PC-9 (cell line): ENCODE measurements around the gene EVX1. TPM values are rescaled to one million over a fixed set of nuclear protein-coding genes. Genes with fewer than 3 reads are reported as not detected.

ENCODE experiments used
- BruUV-seq: library from RNA; stranded (reverse); fragments of 400-500 nt; replicated peaks from 2 replicates; lab custom pipeline; 2021; lab: Mats Ljungman, UMichigan
- CTCF ChIA-PET: fragments of 300-600 bp; sonication (Branson Sonifier 250); formaldehyde crosslinking; loops from one replicate; lab custom pipeline; 2022; ENCODE audit warnings: antibody characterized with exemption; lab: Charles Lee
- POLR2A ChIA-PET: fragments of 300-600 bp; sonication (Branson Sonifier 250); formaldehyde crosslinking; loops from one replicate; lab custom pipeline; 2022; ENCODE audit warnings: antibody characterized with exemption; ENCODE audit not compliant: unreplicated experiment; lab: Charles Lee
- DNase-seq, 2 experiments: peaks; one replicate each; pipeline versions ENCODE4 v3.0.0 to v3.0.0-alpha.2; 2015 to 2022; ENCODE audit warnings: mixed read lengths in 1 of 2
- H2AFZ ChIP-seq: fragments of 200-600 bp; sonication (generic); 2 replicates; pipeline ENCODE4 v1.8.1; 2017; ENCODE audit warnings: antibody characterized with exemption
- H3F3A ChIP-seq: fragments of 200-600 bp; sonication (generic); 2 replicates; pipeline ENCODE4 v1.8.1; 2017; ENCODE audit warnings: antibody characterized with exemption, mild to moderate bottlenecking, low read depth; ENCODE audit not compliant: insufficient read depth
- H3K27ac ChIP-seq: fragments of 200-600 bp; sonication (generic); 2 replicates; pipeline ENCODE4 v1.6.1; 2016; ENCODE audit warnings: mixed run types
- H3K27me3 ChIP-seq: fragments of 200-600 bp; sonication (generic); 2 replicates; pipeline ENCODE4 v1.6.1; 2016; ENCODE audit warnings: low read depth, mixed run types; ENCODE audit not compliant: insufficient read depth
- H3K36me3 ChIP-seq: fragments of 200-600 bp; sonication (generic); 2 replicates; pipeline ENCODE4 v1.6.1; 2016; ENCODE audit warnings: low read depth, mixed run types
- H3K4me1 ChIP-seq: fragments of 200-600 bp; sonication (generic); replicated peaks from 2 replicates; pipeline ENCODE4 v1.6.1; 2016; ENCODE audit warnings: mixed run types; ENCODE audit not compliant: insufficient read depth
- H3K4me2 ChIP-seq: fragments of 200-600 bp; sonication (generic); 2 replicates; pipeline ENCODE4 v1.6.1; 2017; ENCODE audit warnings: mixed run types
- H3K4me3 ChIP-seq: fragments of 200-600 bp; sonication (generic); 2 replicates; pipeline ENCODE4 v1.6.1; 2016; ENCODE audit warnings: mixed run types
- H3K79me2 ChIP-seq: fragments of 200-600 bp; sonication (generic); 2 replicates; pipeline ENCODE4 v1.6.1; 2017; ENCODE audit warnings: low read depth, mixed run types
- H3K9me2 ChIP-seq: fragments of 200-600 bp; sonication (generic); 2 replicates; pipeline ENCODE4 v1.8.1; 2017; ENCODE audit warnings: mild to moderate bottlenecking; ENCODE audit not compliant: insufficient read depth
- H3K9me3 ChIP-seq: fragments of 200-600 bp; sonication (generic); 2 replicates; pipeline ENCODE4 v1.8.1; 2016; ENCODE audit warnings: low read depth; ENCODE audit not compliant: insufficient read depth
- H4K20me1 ChIP-seq: fragments of 200-600 bp; sonication (generic); 2 replicates; pipeline ENCODE4 v1.8.1; 2017; ENCODE audit not compliant: insufficient read depth
- EZH2 ChIP-seq: fragments of 200-600 bp; sonication (generic); IDR thresholded peaks from 2 replicates; pipeline ENCODE4 v1.8.0; 2017; ENCODE audit warnings: antibody characterized with exemption, low read depth
- intact Hi-C: fragments of 100-400 bp; cut with micrococcal nuclease; formaldehyde crosslinking; loops from one replicate; pipeline ENCODE4 v1.10.0; 2022; ENCODE audit not compliant: unreplicated experiment
- total RNA-seq: library from RNA; stranded (reverse); gene quantifications from 2 replicates; pipeline ENCODE4 v1.2.3, GENCODE V29; 2021
- TF ChIP-seq, protein P1 (sequence below): fragments of 200-600 bp; sonication (generic); conservative IDR thresholded peaks from 2 replicates; pipeline ENCODE4 v1.6.1; 2017; ENCODE audit warnings: mixed run types, antibody characterized with exemption, mild to moderate bottlenecking, moderate library complexity

Gene EVX1
- total RNA-seq, 1 experiment from 2014 or later = not detected

GRCh38 chr7:27247000-27247399 lies 4.4 kb downstream of the EVX1 start:
- POLR2A ChIA-PET = interaction anchor here (0.5 kb wide), 1 partner anchor 415 kb away, joined by 6 read pairs; no protein-coding TSS in a partner anchor
- CTCF ChIA-PET = interaction anchor here (0.7 kb wide), 1 partner anchor 176 kb away, joined by 4 read pairs; no protein-coding TSS in a partner anchor

GRCh38 chr7:27247452-27248426 lies 5.1 kb downstream of the EVX1 start:
- no peaks in the 10 kb centered on the region for H4K20me1 ChIP-seq
- no TSS peak for BruUV-seq
- H3K36me3 ChIP-seq = no peaks in the 10 kb centered on the region
- peaks cover 33% of the 10 kb centered on the region; the same call in 1 of the 2 replicates for H3K27me3 ChIP-seq
- H2AFZ ChIP-seq = no peak overlapping the region
- H3K9me3 ChIP-seq = no peaks in the 10 kb centered on the region
- no peak overlapping the region for H3K4me3 ChIP-seq
- H3K27ac ChIP-seq = no peak overlapping the region
- no peak for DNase-seq
- POLR2A ChIA-PET = interaction anchor here (0.5 kb wide), 1 partner anchor 416 kb away, joined by 6 read pairs; no protein-coding TSS in a partner anchor
- H3K9me2 ChIP-seq = no peaks in the 10 kb centered on the region
- H3K4me2 ChIP-seq = no peak overlapping the region
- CTCF ChIA-PET = interaction anchor here (0.6 to 0.7 kb wide), 2 partner anchors 50 to 176 kb away, joined by 4 to 5 read pairs; no protein-coding TSS in a partner anchor
- no peaks in the 10 kb centered on the region for H3K4me1 ChIP-seq
- H3K79me2 ChIP-seq = no peaks in the 10 kb centered on the region
- no peaks in the 10 kb centered on the region for H3F3A ChIP-seq
- TF ChIP-seq, protein P1, sequence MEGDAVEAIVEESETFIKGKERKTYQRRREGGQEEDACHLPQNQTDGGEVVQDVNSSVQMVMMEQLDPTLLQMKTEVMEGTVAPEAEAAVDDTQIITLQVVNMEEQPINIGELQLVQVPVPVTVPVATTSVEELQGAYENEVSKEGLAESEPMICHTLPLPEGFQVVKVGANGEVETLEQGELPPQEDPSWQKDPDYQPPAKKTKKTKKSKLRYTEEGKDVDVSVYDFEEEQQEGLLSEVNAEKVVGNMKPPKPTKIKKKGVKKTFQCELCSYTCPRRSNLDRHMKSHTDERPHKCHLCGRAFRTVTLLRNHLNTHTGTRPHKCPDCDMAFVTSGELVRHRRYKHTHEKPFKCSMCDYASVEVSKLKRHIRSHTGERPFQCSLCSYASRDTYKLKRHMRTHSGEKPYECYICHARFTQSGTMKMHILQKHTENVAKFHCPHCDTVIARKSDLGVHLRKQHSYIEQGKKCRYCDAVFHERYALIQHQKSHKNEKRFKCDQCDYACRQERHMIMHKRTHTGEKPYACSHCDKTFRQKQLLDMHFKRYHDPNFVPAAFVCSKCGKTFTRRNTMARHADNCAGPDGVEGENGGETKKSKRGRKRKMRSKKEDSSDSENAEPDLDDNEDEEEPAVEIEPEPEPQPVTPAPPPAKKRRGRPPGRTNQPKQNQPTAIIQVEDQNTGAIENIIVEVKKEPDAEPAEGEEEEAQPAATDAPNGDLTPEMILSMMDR = no peak
- no peak for TF ChIP-seq EZH2
- intact Hi-C loops = no loop called here

More at GRCh38 chr7:27247000-27247399, 4.4 kb downstream of the EVX1 start:
- Histone ChIP-seq H4K20me1 (no peaks in the 10 kb centered on the region), H3K4me3 (no peak overlapping the region), H3K27ac (no peak overlapping the region), H3K79me2 (no peaks in the 10 kb centered on the region), H3K27me3 (peaks cover 38% of the 10 kb centered on the region; the same call in 1 of the 2 replicates), H3K4me1 (no peaks in the 10 kb centered on the region), H3K4me2 (no peak overlapping the region), H3F3A (no peaks in the 10 kb centered on the region), H2AFZ (no peak overlapping the region), H3K9me3 (no peaks in the 10 kb centered on the region), H3K9me2 (no peaks in the 10 kb centered on the region), H3K36me3 (no peaks in the 10 kb centered on the region)
- TF ChIP-seq, protein P1 = no peak
- TF ChIP-seq EZH2 = no peak
- intact Hi-C loops = no loop called here
- DNase-seq = no peak
- BruUV-seq = no TSS peak

DNA sequence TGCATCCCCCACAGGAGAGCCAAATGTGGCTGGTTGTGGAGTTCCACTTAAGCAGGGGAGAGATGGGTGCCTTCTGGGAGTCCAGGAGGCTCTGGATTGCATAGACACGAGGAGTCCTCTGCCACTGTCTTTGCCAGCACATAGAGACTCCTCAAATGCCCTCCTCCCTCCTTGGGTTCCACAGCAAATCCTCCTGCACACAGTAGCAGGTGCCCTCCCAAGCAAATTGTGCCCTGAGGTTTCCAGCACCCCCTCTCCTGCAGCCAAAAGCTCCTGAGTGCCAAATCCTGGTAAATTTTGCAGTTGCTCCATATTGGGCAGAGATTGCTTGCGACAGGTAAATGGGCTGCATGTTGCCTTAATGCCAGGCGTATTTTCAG lies 5.8 kb downstream of the EVX1 start:
- CTCF ChIA-PET = interaction anchor here (0.6 kb wide), 1 partner anchor 50 kb away, joined by 5 read pairs; no protein-coding TSS in a partner anchor
- H3K9me3 ChIP-seq = no peaks in the 10 kb centered on the region
- no peaks in the 10 kb centered on the region for H3F3A ChIP-seq
- no TSS peak for BruUV-seq
- no peaks in the 10 kb centered on the region for H3K36me3 ChIP-seq
- DNase-seq = no peak
- intact Hi-C loops = no loop called here
- H3K27me3 ChIP-seq = peaks cover 33% of the 10 kb centered on the region; the same call in 1 of the 2 replicates
- H3K79me2 ChIP-seq = no peaks in the 10 kb centered on the region
- no peaks in the 10 kb centered on the region for H4K20me1 ChIP-seq
- H3K27ac ChIP-seq = no peak overlapping the region
- H3K9me2 ChIP-seq = no peaks in the 10 kb centered on the region
- no peaks in the 10 kb centered on the region for H3K4me1 ChIP-seq
- H3K4me2 ChIP-seq = no peak overlapping the region
- H2AFZ ChIP-seq = no peak overlapping the region
- TF ChIP-seq, protein P1 = no peak
- TF ChIP-seq EZH2 = no peak
- POLR2A ChIA-PET = no interaction called here
- H3K4me3 ChIP-seq = no peak overlapping the region
